Measurements from ENCODE around the gene LINC00237. TPM values are rescaled to one million over a fixed set of nuclear protein-coding genes. Genes with fewer than 3 reads are reported as not detected.
A peak's percentile ranks its signal among the peaks of the same experiment; 100 is the strongest.

The LINC00237 gene
- total and polyA plus RNA-seq, 9 of the 15 experiments (the other 6 are each of a cell fraction or from before 2014, with no cell fraction given), result not detected

DNA sequence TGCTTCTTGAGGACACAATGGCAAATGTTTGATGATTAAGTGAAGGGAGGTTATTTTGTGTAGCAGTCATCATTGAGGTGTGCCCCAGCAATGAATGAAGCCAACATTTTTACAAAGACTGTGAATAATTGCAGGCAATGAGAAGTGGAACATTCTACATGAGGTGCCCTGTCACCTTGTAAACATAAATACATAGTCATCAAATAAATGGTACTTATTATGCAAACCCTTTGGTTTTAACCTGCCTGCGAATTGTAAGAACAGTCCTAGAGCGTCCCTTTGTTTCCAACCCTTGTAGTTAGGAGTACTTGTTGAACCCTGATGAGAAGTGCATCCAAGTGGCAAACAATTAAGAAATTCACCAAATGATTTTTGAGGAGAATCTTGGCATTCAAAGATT is 12.6 kb upstream of the LINC00237 start:
- FAIRE-seq, result no peak
- Histone ChIP-seq H3K36me3 (ENCODE audit: control insufficient read depth, insufficient read depth, low read length) (no peaks in the 10 kb centered on the region), H3K9me1 (ENCODE audit: control insufficient read depth, insufficient read depth, low read length) (no peaks in the 10 kb centered on the region), H3K79me2 (ENCODE audit: control insufficient read depth, insufficient read depth, low read length) (no peaks in the 10 kb centered on the region), H3K27me3 (ENCODE audit: control insufficient read depth in 2 of 2, insufficient read depth in 2 of 2, low read length in 2 of 2) (no peaks in the 10 kb centered on the region), H3K4me1 (replicated peaks in 1 of 2; ENCODE audit: control insufficient read depth in 2 of 2, insufficient read depth in 2 of 2, low read length in 2 of 2) (no peaks in the 10 kb centered on the region; a peak in 1 of 5 replicates), H2AFZ (ENCODE audit: low read depth, low read length) (0 out of 2 replicates have a peak overlapping the region, but pooled peaks have one; percentile 76), H3K27ac (ENCODE audit: extremely low read depth, low read depth, low read length) (no peak overlapping the region), H3K9me3 (replicated peaks; ENCODE audit: control insufficient read depth, insufficient read depth, low read depth, low read length) (no peaks in the 10 kb centered on the region), H3K4me3 (no peak overlapping the region), H3K4me2 (ENCODE audit: insufficient read depth, low read length) (no peak overlapping the region), H4K20me1 (replicated peaks; ENCODE audit: control insufficient read depth, insufficient read depth, low read length) (no peaks in the 10 kb centered on the region), H3K9ac (ENCODE audit: insufficient read depth in 1 of 2, low read depth in 2 of 2, low read length in 2 of 2) (no peak overlapping the region)
- 8% methylated on average over 2 of the region's 2 CpGs for WGBS (ENCODE audit: insufficient coverage, low coverage, missing lambda C conversion rate)
- ATAC-seq, result no peak
- POLR2A ChIA-PET, result no interaction called here
- TF ChIP-seq HDAC6 (IDR thresholded peaks at IDR 0.05; ENCODE audit: low read depth, low read length) (no peak), ZNF316 (IDR thresholded peaks at IDR 0.05) (peak; percentile 28; the same call in 1 of the 2 replicates), C11orf30 (IDR thresholded peaks at IDR 0.05; ENCODE audit: low read depth) (0 out of 2 replicates have a peak, but pooled peaks have one; percentile 4)
- in situ Hi-C loops (cut with MboI) (no loop called here), intact Hi-C loops (cut with micrococcal nuclease) (no loop called here)
- DNase-seq (ENCODE audit: extremely low read depth in 1 of 4, low spot score in 3 of 4), result no peak
- BruUV-seq (replicated peaks), result no TSS peak
- CTCF ChIA-PET (ENCODE audit: low intra/inter-chr PET ratio), result no interaction called here

DNA sequence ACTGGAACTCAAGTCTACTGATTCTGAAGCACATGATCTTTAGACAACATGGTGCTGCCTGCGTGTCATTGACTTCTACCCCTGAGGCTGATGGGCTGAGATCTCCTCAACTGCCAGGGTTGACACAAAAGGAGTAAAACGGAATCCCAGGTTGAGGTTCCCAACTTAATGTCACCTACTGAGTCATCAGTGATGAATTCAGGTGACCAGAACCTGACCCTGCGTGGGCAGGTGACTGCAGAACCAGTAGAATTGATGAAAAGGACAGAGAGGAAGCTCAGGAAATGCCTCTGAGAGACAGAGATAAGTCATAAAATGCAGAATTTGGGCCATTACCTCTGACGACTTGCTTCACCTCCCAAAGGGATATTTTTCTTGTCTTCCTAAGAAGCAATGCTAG is 12.0 kb upstream of the LINC00237 start:
- H3K4me3 ChIP-seq, result no peak overlapping the region
- no peaks in the 10 kb centered on the region for H3K9me3 ChIP-seq (replicated peaks; ENCODE audit: control insufficient read depth, insufficient read depth, low read depth, low read length)
- 3% methylated on average over 3 of the region's 4 CpGs for WGBS (ENCODE audit: insufficient coverage, low coverage, missing lambda C conversion rate)
- ChIA-PET CTCF (ENCODE audit: low intra/inter-chr PET ratio) (no interaction called here), POLR2A (interaction anchor here (0.7 kb wide), 1 partner anchor 34 kb away, joined by 5 read pairs; no protein-coding TSS in a partner anchor)
- no peaks in the 10 kb centered on the region for H3K36me3 ChIP-seq (ENCODE audit: control insufficient read depth, insufficient read depth, low read length)
- no peaks in the 10 kb centered on the region; a peak in 1 of 5 replicates for H3K4me1 ChIP-seq (replicated peaks in 1 of 2; ENCODE audit: control insufficient read depth in 2 of 2, insufficient read depth in 2 of 2, low read length in 2 of 2)
- FAIRE-seq (no peak), DNase-seq (ENCODE audit: extremely low read depth in 1 of 4, low spot score in 3 of 4) (peak in 1 of 4 experiments; percentile 14), ATAC-seq (no peak)
- intact Hi-C loops (cut with micrococcal nuclease) (no loop called here), in situ Hi-C loops (cut with MboI) (no loop called here)
- no peaks in the 10 kb centered on the region for H3K27me3 ChIP-seq (ENCODE audit: control insufficient read depth in 2 of 2, insufficient read depth in 2 of 2, low read length in 2 of 2)
- H4K20me1 ChIP-seq (replicated peaks; ENCODE audit: control insufficient read depth, insufficient read depth, low read length), result no peaks in the 10 kb centered on the region
- H3K4me2 ChIP-seq (ENCODE audit: insufficient read depth, low read length), result no peak overlapping the region
- H3K9ac ChIP-seq (ENCODE audit: insufficient read depth in 1 of 2, low read depth in 2 of 2, low read length in 2 of 2), result no peak overlapping the region
- peak; percentile 26; the same call in 1 of the 2 replicates for TF ChIP-seq EGR1 (conservative IDR thresholded peaks at IDR 0.05)
- TF ChIP-seq, protein P1, sequence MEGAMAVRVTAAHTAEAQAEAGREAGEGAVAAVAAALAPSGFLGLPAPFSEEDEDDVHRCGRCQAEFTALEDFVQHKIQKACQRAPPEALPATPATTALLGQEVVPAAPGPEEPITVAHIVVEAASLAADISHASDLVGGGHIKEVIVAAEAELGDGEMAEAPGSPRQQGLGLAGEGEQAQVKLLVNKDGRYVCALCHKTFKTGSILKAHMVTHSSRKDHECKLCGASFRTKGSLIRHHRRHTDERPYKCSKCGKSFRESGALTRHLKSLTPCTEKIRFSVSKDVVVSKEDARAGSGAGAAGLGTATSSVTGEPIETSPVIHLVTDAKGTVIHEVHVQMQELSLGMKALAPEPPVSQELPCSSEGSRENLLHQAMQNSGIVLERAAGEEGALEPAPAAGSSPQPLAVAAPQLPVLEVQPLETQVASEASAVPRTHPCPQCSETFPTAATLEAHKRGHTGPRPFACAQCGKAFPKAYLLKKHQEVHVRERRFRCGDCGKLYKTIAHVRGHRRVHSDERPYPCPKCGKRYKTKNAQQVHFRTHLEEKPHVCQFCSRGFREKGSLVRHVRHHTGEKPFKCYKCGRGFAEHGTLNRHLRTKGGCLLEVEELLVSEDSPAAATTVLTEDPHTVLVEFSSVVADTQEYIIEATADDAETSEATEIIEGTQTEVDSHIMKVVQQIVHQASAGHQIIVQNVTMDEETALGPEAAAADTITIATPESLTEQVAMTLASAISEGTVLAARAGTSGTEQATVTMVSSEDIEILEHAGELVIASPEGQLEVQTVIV (CRISPR knock-in tag; IDR thresholded peaks at IDR 0.05; ENCODE audit: borderline replicate concordance), result no peak
- no peaks in the 10 kb centered on the region for H3K79me2 ChIP-seq (ENCODE audit: control insufficient read depth, insufficient read depth, low read length)
- H3K9me1 ChIP-seq (ENCODE audit: control insufficient read depth, insufficient read depth, low read length), result no peaks in the 10 kb centered on the region
- BruUV-seq (replicated peaks), result no TSS peak
- H2AFZ ChIP-seq (ENCODE audit: low read depth, low read length), result peak overlapping the region; percentile 76; the same call in 1 of the 2 replicates
- no peak overlapping the region for H3K27ac ChIP-seq (ENCODE audit: extremely low read depth, low read depth, low read length)
